Measurements from ENCODE around the gene NPLOC4.
A peak's percentile ranks its signal among the peaks of the same experiment; 100 is the strongest.
"Not testable (repeated sequence)": the region's sequence is repeated elsewhere in the genome, so short reads cannot be mapped to it uniquely, and the experiment has no call there.

Gene NPLOC4

GRCh38 chr17:81636505-81637288 is at the start of gene NPLOC4, which contains the start of gene TSPAN10:
Gene NPLOC4, minus strand, starts transcription at chr17:81637112. Its CDS starts 182 bp downstream, at chr17:81636930.
Gene TSPAN10, plus strand, starts transcription at chr17:81637196. Its CDS starts 5,217 bp downstream, at chr17:81642413.
- peak; percentile 94 for DNase-seq (ENCODE audit: low spot score)

GRCh38 chr17:81686614-81687013 is 49.7 kb upstream of the NPLOC4 start:
- DNase-seq (ENCODE audit: low spot score): no peak

- DNase-seq (ENCODE audit: low spot score): no peak
These were observed 48.2 kb upstream of the NPLOC4 start for GRCh38 chr17:81685108-81685507.

- DNase-seq (ENCODE audit: low spot score): no peak
These were observed 47.6 kb upstream of the NPLOC4 start for GRCh38 chr17:81684442-81684911.

- peak; percentile 99 for DNase-seq (ENCODE audit: low spot score)
These were observed 46.9 kb upstream of the NPLOC4 start, which contains the start of the genes ARL16 and HGS for GRCh38 chr17:81683584-81684441. Gene ARL16, minus strand, starts transcription at chr17:81683797. Its CDS starts 44 bp downstream, at chr17:81683753. Gene HGS, plus strand, starts transcription at chr17:81684011. Its CDS starts 56 bp downstream, at chr17:81684067.

- no peak for DNase-seq (ENCODE audit: low spot score)
These were observed 46.3 kb upstream of the NPLOC4 start for GRCh38 chr17:81683208-81683583.

- DNase-seq (ENCODE audit: low spot score): no peak
These were observed 45.8 kb upstream of the NPLOC4 start for GRCh38 chr17:81682565-81683207.

GRCh38 chr17:81681672-81682071 is 44.8 kb upstream of the NPLOC4 start:
- no peak for DNase-seq (ENCODE audit: low spot score)

GRCh38 chr17:81680150-81680549 is 43.2 kb upstream of the NPLOC4 start:
- no peak for DNase-seq (ENCODE audit: low spot score)

GRCh38 chr17:81676906-81677305 is 40.0 kb upstream of the NPLOC4 start:
- DNase-seq (ENCODE audit: low spot score): no peak

GRCh38 chr17:81675515-81676221 is 38.8 kb upstream of the NPLOC4 start:
- DNase-seq (ENCODE audit: low spot score): not testable (repeated sequence)

GRCh38 chr17:81673561-81674258 is 36.8 kb upstream of the NPLOC4 start:
- no peak for DNase-seq (ENCODE audit: low spot score)

GRCh38 chr17:81672954-81673353 is 36.0 kb upstream of the NPLOC4 start:
- DNase-seq (ENCODE audit: low spot score): no peak

- DNase-seq (ENCODE audit: low spot score): no peak
These were observed 35.6 kb upstream of the NPLOC4 start for GRCh38 chr17:81672504-81672903.

GRCh38 chr17:81667754-81668153 is 30.8 kb upstream of the NPLOC4 start:
- no peak for DNase-seq (ENCODE audit: low spot score)

GRCh38 chr17:81666342-81667191 is 29.7 kb upstream of the NPLOC4 start, which contains the start of the genes CCDC137 and OXLD1:
Gene CCDC137, plus strand, starts transcription at chr17:81666737. Its CDS starts 30 bp downstream, at chr17:81666767.
Gene OXLD1, minus strand, starts transcription at chr17:81666605. Its CDS starts 28 bp downstream, at chr17:81666577.
- peak; percentile 97 for DNase-seq (ENCODE audit: low spot score)

- no peak for DNase-seq (ENCODE audit: low spot score)
These were observed 29.1 kb upstream of the NPLOC4 start for GRCh38 chr17:81666092-81666341.

GRCh38 chr17:81665205-81666091 is 28.5 kb upstream of the NPLOC4 start:
- DNase-seq (ENCODE audit: low spot score): no peak

GRCh38 chr17:81664051-81664470 is 27.1 kb upstream of the NPLOC4 start:
- DNase-seq (ENCODE audit: low spot score): no peak
